Fibroblast of skin of back (primary cell): ENCODE results near the gene ITGA6.

Source experiments
- DNase-seq: peaks from one replicate; pipeline ENCODE4 v3.0.0-alpha.2; 2013

Gene ITGA6

DNA sequence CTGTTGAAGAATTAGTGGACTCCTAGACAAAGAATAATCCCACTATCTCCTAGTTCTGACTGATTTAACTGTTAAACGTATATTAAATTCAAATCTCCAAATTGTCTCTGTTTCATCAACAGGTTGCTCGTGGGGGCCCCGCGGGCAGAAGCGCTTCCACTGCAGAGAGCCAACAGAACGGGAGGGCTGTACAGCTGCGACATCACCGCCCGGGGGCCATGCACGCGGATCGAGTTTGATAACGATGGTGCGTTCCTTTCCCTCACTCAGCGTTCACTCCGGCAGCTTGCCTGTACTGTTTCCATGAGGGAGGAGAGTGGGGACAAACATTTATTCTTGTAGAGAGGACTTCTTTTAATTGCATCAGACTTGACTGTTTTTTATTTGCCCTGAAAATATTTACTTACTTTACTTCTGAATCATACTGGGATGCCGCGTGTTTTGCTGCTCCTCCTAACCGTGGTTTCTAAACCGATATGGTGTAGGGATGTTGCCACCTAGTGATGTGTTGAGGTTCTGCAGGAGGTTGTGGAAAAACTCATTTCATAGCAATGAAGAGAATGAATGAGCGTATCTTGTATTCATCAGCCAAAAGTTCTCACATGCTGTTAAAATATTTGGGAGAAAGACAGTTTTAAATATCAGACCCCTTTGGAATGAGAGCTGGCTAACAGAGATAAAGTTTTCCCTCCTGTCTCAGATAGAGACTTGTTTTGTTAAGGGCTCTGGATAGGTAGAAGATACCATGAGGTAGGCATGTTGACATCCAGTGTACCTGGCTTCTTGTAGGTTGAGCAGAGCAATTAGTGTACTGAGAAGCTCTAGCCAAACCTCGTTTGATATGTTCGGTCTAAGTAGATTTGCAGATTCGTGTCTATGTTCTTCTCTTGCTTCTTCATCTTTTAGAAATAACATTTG is 38.3 kb downstream of the ITGA6 start:
- peak; percentile 80 for DNase-seq

- peak; percentile 19 for DNase-seq
Measured at GRCh38 chr2:172467382-172467781, 40.0 kb downstream of the ITGA6 start.

- no peak for DNase-seq
Measured at GRCh38 chr2:172470958-172471922, 43.9 kb downstream of the ITGA6 start.

DNA sequence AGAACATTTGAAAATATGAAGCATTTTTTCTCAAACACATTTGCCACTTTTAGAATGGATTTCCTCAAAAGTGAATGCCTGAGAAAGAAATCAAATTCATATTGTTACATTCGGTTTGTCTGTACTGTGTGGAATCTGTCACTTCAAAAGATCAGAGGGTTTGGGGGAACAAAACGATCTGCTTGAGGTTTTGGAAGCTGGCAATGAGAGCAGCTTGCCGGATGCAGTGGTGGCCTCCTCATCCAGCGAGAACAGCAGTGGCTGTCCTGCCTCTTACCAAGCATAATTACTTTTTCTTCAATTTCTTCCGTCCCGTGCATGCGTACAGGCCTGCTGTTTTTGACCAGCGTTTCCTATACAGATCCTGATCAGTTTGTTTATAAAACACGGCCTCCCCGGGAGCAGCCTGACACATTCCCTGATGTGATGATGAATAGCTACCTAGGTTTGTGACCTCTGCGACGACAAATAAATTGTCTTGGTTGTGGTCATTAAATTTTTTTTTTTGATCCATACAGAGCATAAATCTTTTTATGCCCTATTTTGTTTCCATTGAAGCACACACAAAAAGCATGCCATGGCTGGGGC is 45.2 kb downstream of the ITGA6 start:
- DNase-seq = no peak

- no peak for DNase-seq
Measured at GRCh38 chr2:172473167-172473566, 45.8 kb downstream of the ITGA6 start.

DNA sequence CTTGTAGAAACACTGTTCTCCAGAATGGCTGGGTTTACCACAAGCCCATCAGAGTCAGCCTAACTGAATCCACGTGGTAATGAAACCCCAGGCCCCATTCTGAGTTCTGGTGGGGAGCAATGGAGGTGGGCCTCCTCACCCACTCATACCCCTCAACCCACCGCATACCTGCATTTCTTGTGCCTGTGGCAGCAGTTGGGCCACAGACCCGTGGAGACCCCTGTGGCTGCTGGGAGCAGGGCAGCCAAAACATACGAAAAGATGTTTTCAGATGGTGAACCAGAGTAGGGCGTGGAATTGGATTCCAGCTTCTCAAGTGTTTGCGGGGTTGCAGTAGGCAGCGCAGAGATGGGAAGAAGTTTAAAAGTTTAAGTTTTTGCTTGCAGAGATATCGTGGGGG is 51.0 kb downstream of the ITGA6 start:
- DNase-seq = no peak

GRCh38 chr2:172480301-172481218 is 53.2 kb downstream of the ITGA6 start:
- peak; percentile 27 for DNase-seq

DNA sequence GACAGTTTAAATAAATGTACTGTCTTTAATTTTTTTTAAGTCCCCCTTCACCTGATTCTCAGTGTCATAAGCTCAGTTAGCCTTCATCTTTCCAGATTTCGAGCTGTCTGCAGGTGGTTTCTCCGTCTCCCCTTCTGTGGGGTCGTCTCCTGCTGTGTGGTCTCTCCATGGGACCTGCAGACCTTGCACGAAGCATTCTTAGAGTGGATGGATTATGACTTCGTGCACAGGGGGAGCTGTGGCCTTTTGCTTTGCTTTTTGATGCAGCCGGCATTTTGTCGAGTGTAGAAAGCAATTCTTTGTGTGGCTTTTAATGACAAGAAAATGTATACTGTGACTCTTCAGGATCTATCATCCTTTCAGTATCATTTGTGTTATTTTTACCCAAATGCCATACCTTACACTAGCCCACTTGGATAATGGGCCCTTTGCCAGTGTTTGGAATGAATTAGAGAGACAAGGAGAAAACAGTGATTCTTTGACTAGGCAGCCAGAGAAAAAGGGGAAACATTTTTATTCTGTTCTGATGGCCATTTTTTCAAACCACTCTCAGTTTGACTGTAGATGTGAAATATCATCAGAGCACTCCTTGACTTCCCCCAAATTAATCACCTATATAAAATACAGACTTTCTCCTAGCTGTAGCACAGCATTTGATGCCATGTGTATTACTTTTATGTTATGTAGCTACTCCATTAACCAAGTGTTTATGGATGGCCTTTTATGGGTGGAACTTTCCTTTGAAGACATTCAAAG is 54.3 kb downstream of the ITGA6 start:
- no peak for DNase-seq

- DNase-seq = peak; percentile 13
Measured at GRCh38 chr2:172484253-172484652, 56.9 kb downstream of the ITGA6 start.

- DNase-seq = no peak
Measured at GRCh38 chr2:172484706-172485105, 57.3 kb downstream of the ITGA6 start.

GRCh38 chr2:172488556-172488955 is 61.2 kb downstream of the ITGA6 start:
- DNase-seq = no peak

DNA sequence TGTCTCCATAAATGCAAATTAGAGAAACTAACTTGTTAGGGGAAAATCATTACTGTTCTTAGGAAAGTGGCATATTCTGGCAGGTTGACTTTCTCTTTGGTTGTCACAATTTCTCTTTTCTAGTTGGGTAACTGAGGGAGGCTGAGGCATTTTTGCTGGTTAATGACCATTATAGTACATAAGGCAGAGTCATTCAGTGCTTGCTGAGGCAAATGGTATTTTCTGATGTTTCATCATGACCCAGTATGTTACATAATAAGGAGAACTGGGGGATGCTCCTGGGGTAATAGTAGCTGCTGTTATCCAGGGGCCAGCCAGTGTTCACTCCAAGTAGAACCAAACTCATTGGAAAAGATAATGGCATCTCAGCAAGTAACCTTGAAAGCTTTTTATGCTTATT is 62.3 kb downstream of the ITGA6 start:
- no peak for DNase-seq

DNA sequence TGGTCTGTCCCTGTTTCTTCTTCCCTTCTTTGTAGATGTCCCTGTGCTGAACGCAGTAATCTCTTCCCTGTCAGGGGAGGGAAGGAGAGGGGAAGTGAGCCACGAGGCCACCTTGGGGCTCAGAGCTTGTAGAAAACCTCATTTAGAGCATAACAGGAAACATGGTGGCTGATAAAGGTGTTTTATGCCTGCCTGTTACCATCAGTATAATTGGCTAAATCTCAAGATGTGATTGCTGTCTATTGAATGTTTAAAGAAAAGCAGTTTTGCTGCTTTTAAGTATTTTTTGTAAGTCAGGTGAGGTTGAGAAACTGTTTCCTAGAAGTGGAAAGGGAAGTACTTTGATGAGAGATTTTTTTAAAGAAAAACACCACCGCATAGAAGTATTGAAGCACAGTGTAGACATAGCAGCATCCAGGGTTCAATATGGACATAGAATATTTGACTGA is 68.8 kb downstream of the ITGA6 start:
- no peak for DNase-seq

- DNase-seq = no peak
Measured at GRCh38 chr2:172507199-172507598, 79.8 kb downstream of the ITGA6 start.

DNA sequence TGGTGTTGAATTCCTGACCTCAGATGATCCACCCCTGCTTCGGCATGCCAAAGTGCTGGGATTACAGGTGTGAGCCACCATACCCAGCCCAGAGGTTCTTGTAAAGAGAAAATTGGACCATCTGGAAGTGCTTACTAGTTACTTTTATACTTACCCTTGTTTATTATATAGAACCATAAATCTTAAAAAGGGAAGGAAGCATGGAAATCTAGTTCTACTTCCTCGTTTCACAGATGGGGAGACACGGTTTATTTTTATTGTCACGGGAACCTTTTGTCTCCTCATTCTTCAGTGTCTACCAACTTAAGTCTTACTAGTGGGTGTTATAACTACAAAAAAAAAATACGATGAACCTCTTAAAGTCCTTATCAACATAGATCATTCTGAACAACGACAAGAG is 82.7 kb downstream of the ITGA6 start:
- DNase-seq = no peak

GRCh38 chr2:172510548-172510947 is 83.2 kb downstream of the ITGA6 start:
- no peak for DNase-seq

DNA sequence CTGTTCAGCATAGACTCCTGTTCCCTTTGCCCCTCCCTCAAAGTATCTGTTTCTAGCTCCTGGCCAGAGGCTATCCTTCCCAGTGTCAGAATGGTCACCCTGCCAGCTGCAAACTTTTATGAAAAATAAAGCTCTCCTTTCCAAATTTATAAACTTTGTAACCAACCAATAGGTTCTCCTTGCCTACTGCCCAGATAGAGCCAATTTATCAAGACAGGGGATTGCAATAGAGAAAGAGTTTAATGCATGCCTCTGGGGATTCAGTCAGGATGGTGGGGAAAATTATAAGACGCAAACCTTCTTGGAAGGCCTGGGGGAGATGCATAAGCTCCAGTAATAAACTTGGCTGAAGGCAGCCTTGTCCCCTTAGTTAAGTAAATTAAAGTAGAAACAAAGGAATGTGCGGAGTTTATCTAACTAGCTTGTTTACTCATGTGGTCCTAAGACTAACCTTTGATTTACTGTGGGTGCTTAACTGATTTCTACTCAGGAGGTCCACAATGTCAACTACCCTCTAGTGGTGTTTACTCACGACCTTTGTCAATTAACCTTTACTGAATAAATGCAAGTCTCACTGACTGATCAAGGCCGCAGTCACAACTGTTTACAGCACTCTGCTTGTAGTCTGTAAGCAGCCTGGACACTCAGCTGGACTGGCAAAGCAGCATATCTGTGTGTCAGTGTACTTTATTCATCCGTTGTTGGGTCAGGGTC is 85.6 kb downstream of the ITGA6 start:
- DNase-seq = no peak

- DNase-seq = no peak
Measured at GRCh38 chr2:172513524-172513900, 86.1 kb downstream of the ITGA6 start.

DNA sequence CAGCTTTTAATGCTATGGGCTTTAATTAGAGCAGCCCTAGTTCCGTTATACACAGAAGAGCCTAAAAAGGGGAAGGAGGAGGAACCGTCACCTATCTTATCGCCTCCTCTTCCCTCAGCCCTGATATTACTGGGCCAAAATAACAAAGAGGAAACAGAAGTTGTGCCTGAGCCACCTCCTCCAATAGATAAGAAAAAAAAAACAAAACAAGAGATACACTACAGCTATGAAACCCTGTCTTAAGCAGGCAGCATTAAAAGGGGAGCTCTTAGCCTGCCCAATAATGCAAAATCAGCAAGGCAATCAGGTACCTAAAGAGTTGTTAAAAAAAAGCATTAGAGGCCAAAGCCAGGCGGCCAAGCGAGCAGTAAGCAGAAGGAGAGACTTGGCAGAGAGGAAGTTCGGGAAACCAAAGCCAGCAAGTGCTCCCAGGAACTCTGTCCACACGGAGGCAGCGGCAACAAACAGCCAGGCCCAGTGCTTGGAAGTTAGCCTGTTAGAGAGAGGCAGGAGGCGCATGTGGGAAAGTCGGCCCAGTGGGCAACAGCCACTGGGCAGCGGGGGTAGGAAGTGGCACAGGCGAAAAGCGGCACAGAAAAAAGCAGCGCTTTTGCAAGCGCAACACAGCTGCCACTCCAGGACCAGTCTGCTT is 86.7 kb downstream of the ITGA6 start:
- DNase-seq = no peak

DNA sequence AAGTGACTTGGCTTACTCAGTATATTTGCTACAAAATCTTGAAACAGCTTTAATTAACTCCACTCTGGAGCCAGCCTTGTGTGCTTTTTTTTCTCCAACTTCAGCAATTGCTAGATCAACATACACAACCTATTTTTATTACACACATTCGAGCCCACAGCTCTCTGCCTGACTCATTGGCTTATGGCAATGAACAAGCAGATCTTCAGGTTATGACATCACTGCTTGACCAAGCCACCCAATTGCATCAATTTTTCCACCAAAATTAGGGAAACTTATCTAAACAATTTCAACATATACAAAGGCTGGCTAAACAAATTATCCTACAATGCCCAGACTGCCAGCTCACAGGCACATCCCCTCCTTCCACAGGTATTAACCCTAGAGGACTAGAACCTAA is 88.9 kb downstream of the ITGA6 start:
- DNase-seq = peak; percentile 56
